GM13976 (cell line): Measurements from ENCODE around the gene ESPNL.

ENCODE experiments used
- DNase-seq: peaks from one replicate; pipeline ENCODE4 v3.0.0; 2012; ENCODE audit warnings: low spot score
- in situ Hi-C: fragments of 300-500 bp; cut with MboI; formaldehyde crosslinking; loops from one replicate; pipeline ENCODE4 v1.12.0; 2022; ENCODE audit warnings: low sequenced_read_pairs, mixed read lengths, inconsistent platforms; ENCODE audit not compliant: unreplicated experiment
- TF ChIP-seq, protein P1 (sequence below): IDR thresholded peaks from 2 replicates; pipeline ENCODE4 v1.5.1; 2012; ENCODE audit warnings: borderline replicate concordance, mild to moderate bottlenecking; ENCODE audit not compliant: insufficient read depth; ENCODE audit errors: extremely low read depth, missing control alignments, control extremely low read depth

Gene ESPNL

DNA sequence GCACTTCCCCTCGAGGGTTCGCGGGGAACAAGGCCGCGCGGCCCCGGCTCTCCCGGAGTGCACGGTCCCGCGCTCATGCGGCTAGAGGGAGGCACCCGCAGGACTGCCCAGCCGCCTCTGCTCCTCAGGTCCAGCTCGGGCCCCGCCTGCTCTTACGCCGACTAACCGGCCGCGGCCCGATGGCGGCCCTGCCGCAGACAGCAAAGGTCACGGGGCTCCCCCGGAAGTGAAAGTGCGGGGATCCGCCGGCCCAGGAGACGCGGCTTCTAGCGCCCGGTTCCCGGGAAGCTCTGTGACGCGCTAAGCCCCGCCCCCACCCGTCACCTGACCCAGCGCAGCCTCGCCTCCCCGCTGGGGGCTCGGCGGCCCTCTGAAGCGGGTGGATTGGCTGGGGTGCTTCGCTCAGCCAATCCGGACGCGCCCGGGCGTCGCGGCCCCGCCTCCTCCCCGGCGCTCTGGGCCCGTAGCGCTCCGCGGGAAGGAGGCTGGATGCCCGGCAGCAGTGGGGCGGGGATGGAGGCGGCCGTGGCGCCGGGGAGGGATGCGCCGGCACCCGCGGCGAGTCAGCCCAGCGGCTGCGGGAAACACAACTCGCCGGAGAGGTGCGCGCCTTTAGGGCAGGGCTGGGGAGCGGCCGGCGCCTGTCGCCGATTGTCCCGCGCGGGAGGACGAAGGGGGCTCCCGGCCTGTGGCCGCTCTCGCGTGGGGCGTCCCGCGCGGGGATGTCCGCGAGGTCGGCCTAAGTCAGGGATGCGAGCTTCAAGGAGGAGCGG is 39.4 kb upstream of the ESPNL start, which contains the start of gene SCLY:
TSS of gene SCLY (plus strand) at position 460 of the 773 bp plus-strand sequence. CDS start at position 514, 54 bp downstream.
- in situ Hi-C loops = no loop called here
- DNase-seq = peak; percentile 99
- TF ChIP-seq, protein P1, sequence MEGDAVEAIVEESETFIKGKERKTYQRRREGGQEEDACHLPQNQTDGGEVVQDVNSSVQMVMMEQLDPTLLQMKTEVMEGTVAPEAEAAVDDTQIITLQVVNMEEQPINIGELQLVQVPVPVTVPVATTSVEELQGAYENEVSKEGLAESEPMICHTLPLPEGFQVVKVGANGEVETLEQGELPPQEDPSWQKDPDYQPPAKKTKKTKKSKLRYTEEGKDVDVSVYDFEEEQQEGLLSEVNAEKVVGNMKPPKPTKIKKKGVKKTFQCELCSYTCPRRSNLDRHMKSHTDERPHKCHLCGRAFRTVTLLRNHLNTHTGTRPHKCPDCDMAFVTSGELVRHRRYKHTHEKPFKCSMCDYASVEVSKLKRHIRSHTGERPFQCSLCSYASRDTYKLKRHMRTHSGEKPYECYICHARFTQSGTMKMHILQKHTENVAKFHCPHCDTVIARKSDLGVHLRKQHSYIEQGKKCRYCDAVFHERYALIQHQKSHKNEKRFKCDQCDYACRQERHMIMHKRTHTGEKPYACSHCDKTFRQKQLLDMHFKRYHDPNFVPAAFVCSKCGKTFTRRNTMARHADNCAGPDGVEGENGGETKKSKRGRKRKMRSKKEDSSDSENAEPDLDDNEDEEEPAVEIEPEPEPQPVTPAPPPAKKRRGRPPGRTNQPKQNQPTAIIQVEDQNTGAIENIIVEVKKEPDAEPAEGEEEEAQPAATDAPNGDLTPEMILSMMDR = no peak

DNA sequence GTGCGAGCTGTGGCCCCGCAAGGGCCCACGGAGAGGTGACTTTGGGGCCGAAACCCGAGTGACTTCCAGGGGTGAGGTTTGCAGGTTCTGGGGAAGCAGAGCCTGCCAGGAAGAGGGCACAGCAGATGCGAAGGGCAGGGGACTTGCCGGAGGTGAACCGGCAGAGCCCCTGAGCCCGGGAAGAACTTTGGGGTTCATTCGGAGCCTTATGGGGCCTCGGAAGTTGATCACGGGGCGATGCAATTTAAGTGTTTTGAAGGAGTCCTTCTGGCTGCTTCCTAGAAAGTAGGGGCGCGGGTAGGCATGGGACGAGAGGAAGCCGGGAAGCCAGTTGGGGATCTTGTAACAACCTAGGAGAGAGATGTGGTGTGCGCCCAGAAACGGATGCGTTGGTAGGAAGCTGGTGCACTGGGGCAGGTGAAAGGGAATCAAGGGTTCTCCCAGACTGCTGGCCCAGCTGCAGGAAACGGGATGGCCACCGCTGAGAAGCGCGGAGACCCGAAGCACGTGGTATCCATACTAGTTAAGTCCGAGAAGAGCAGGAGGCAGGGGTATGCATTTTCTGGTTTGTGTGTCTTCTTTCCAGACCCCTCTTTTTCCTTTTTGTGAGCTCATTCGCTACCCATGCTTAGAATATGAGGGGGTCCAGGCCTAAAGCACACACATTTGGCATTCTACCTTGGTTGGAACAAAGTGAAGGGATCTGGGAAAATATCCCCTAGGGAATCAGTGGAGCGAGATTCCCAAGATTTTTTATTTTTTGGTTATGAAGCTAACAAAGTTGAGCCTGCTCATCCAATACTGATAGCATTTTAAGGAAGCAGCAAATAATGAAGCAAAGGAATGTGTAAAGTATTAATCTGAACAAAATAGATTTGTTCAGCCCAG is 38.6 kb upstream of the ESPNL start:
- peak; percentile 48 for DNase-seq

GRCh38 chr2:238063414-238064189 is 36.5 kb upstream of the ESPNL start:
- TF ChIP-seq, protein P1 = no peak
- DNase-seq = no peak
- in situ Hi-C loops = no loop called here

More for the DNA sequence above, 38.6 kb upstream of the ESPNL start:
- TF ChIP-seq, protein P1 = no peak
- in situ Hi-C loops = no loop called here

DNA sequence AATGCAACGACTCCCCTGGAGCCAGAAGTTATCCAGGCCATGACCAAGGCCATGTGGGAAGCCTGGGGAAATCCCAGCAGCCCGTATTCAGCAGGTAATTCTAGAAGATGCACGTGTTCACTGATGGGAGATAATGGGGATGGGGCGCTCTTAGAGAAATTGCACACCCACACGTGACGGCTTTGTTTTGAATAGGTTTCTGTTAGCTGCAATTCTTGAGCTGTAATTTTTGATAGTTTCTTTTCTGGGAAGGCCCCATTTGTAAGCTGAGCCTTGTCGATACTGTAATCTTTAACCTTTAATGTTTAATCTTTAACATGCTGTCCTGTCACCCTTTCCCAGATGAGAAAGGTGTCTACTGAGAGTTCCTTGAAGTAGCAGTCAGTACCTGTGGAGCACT is 35.8 kb upstream of the ESPNL start:
- TF ChIP-seq, protein P1 = no peak
- no peak for DNase-seq
- in situ Hi-C loops = no loop called here

- in situ Hi-C loops = no loop called here
- TF ChIP-seq, protein P1 = no peak
- DNase-seq = no peak
These were observed 34.9 kb upstream of the ESPNL start for GRCh38 chr2:238065071-238065846.
